ENCODE data around the gene SAP30BP. TPM values are rescaled to one million over a fixed set of nuclear protein-coding genes. Genes with fewer than 3 reads are reported as not detected.
A peak's percentile ranks its signal among the peaks of the same experiment; 100 is the strongest.

SAP30BP gene
- total and polyA plus RNA-seq, 2 of the 13 experiments (the other 11 are each of a cell fraction or from before 2014, with no cell fraction given), result 67.7 to 99.4 TPM

GRCh38 chr17:75749545-75750389 lies 82.6 kb downstream of the SAP30BP start (continued):
- no peak for TF ChIP-seq ZNF512 (CRISPR knock-in tag; IDR thresholded peaks at IDR 0.05)
- no peak for TF ChIP-seq PLRG1 (conservative IDR thresholded peaks at IDR 0.05)
- TF ChIP-seq ZNF790 (CRISPR knock-in tag; IDR thresholded peaks at IDR 0.05; ENCODE audit: borderline replicate concordance), result no peak
- TF ChIP-seq NR2F6 (IDR thresholded peaks at IDR 0.05), result no peak
- TF ChIP-seq NR2F6 (CRISPR knock-in tag; IDR thresholded peaks at IDR 0.05), result peak; percentile 16; the same call in 1 of the 2 replicates
- TF ChIP-seq SPEN (CRISPR knock-in tag; IDR thresholded peaks at IDR 0.05; ENCODE audit: low read depth), result no peak
- no peak for TF ChIP-seq ZNF280D (CRISPR knock-in tag; IDR thresholded peaks at IDR 0.05)
- no peak for TF ChIP-seq ZHX1 (CRISPR knock-in tag; IDR thresholded peaks at IDR 0.05; ENCODE audit: low read depth)
- 0 out of 2 replicates have a peak, but pooled peaks have one; percentile 27 for TF ChIP-seq ZNF225 (CRISPR knock-in tag; IDR thresholded peaks at IDR 0.05)
- TF ChIP-seq FOXJ3 (CRISPR knock-in tag; IDR thresholded peaks at IDR 0.05; ENCODE audit: borderline replicate concordance), result no peak
- TF ChIP-seq KAT7 (CRISPR knock-in tag; IDR thresholded peaks at IDR 0.05; ENCODE audit: borderline replicate concordance), result no peak
- TF ChIP-seq JUND (CRISPR knock-in tag; IDR thresholded peaks at IDR 0.05), result no peak
- TF ChIP-seq ZNF552 (CRISPR knock-in tag; IDR thresholded peaks at IDR 0.05; ENCODE audit: borderline replicate concordance), result no peak
- TF ChIP-seq ATF6 (CRISPR knock-in tag; conservative IDR thresholded peaks at IDR 0.05), result no peak
- no peak for TF ChIP-seq NFYB (CRISPR knock-in tag; IDR thresholded peaks at IDR 0.05)
- TF ChIP-seq RCOR2 (CRISPR knock-in tag; IDR thresholded peaks at IDR 0.05), result no peak
- no peak for TF ChIP-seq ZNF468 (CRISPR knock-in tag; IDR thresholded peaks at IDR 0.05)
- no peak for TF ChIP-seq ZNF879 (CRISPR knock-in tag; IDR thresholded peaks at IDR 0.05)
- TF ChIP-seq TERF1 (CRISPR knock-in tag; IDR thresholded peaks at IDR 0.05), result no peak
